Stromal cell of bone marrow (primary cell): ENCODE measurements around the gene CHCHD6.

Experiments
- DNase-seq: peaks from one replicate; pipeline ENCODE4 v3.0.0-alpha.2; 2012; ENCODE audit warnings: low read depth

Gene CHCHD6, protein sequence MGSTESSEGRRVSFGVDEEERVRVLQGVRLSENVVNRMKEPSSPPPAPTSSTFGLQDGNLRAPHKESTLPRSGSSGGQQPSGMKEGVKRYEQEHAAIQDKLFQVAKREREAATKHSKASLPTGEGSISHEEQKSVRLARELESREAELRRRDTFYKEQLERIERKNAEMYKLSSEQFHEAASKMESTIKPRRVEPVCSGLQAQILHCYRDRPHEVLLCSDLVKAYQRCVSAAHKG

DNA sequence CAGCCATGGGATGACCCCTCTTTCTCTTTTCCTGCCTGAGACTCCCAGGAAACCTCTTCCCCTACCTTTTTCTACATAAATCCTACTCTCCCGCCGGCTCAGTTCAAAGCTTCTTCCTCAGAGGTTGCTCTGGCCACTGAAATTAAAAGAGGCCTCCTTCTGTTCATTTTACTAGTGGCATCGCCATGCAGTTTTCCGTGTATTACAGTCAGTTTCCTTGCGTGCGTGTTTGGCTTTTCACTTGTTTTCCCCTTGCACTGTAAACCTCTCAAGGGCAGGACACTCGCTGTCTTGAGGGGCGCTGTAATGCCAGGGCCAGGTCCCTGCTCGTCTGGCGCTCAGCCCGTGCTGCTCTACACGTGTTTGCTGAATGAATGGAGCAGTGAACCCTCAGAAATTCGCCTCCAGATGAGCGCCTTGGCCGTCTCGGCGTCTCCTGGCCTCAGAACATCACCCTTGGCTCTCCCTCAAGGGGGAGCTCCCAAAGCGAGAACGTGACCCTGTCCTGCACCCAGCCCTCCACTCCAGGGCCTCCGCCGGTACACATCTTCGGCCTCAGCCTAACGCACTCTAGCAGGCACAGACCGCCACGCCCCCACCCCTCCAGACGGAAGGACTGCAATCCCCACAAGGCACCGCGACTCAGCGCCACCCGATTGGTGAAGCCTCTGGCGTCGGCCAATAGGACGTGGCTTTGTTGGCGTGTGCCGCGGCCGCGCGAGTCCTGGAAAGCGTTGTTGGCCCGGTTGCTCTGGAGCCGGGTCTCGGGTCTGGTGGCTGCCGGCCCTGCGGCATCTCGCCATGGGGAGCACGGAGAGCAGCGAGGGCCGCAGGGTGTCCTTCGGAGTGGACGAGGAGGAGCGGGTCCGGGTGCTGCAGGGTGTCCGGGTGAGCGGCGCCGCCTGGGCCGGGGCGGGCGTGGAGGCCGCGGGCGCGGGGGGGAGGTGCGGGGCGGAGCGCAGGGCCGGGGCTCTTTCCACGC, at the start of gene CHCHD6:
Gene CHCHD6, plus strand, starts transcription at position 729 of the 982 bp plus-strand sequence. Its CDS starts 73 bp downstream, at position 802.
- peak; percentile 85 for DNase-seq

DNA sequence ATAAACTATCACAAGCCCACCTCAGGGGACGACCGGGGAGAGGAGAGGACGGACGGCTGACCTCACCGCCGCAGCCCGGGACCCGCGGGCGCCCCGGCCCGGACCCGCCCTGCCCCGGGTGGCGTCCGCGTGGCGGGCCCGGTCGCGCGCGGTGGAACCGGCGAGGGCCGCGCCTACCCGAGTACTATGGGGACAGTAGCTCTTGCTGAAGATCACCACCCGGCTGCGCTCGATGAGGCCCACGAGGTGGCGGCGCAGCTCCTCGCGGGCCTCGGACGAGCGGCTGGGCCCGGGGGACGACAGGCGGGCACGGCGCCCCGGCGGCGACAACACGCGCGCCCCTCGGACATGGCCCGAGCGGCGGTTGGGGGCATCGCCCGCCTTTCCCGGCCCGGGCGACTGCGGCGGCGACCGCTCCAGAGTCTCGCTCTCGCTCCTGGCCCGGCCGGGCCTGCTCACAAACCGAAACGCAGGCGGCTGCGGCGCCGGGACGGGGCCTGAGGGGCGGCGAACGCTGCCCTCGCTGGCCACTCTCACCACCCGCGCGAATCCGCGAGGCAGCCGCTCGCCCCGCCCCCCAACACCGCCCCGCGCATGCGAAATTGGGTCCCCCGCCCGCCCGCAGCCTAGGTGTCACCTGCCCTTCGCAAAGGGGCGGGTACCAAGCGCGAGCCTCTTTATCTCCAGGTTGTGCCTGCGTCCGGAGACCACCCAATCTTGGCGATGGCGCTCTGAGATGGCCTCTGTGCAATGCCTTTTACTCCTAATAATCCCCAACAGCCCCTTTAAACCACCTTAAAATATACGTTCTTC, 49.3 kb upstream of the CHCHD6 start, which contains the start of gene TXNRD3:
Gene TXNRD3, minus strand, starts transcription at position 554 of the 813 bp plus-strand sequence.
- peak; percentile 48 for DNase-seq

- no peak for DNase-seq
Measured at GRCh38 chr3:126655887-126656286, 48.2 kb upstream of the CHCHD6 start.

DNA sequence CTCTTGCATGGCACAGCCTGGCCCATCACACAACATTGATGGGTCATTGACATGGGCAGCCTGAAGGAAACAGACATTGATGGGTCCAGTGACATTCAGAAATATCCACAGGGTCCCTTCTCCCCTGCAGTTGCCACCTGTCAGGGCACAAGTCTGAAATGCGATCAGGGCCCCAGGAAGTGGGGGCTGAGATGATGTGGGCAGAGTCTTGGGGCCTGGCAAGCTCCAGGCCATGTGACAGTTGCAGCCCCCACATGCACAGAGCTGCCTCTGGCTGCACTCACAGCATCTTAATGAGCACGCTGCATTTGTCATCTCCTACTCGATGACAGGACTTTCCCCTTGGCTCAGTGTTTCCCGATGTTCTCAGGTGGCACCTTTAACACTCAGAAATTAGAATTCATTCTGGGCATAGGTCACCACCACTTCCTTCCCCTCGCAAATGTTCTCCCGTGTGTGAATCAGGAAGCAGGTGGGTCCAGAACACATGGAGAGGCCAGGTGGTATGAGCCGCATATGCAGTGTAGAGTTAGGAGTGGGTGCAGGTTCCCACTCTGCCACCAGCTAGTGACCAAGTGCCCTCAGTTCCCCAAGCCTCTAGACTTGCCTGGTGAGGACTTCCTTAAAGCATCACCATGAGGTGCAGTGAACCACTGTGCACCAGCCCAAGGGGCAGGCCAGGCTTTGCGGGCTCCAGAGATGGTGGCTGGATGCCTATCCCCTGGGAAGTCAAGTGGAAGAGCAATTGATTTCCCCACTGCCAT, 47.5 kb upstream of the CHCHD6 start:
- no peak for DNase-seq

DNA sequence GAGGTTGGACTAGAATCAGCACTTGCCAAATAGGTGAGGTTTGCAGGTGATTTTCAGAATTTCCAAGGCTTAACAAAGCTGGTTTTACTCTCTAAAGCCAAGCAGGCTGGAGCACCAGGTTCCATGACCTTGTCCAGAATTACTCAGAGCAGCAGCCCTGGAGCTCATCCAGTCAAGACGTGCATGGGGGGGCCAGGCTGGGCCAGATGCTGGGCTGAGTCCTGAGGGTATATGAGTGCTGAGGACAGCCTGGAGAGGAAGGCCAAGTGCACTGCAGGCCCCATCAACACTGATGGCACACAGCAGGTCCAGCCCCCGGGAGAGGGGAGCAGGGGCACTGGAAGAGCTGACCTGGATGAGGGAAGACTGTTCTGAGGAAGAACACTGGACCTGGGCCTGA, 46.1 kb upstream of the CHCHD6 start:
- no peak for DNase-seq

DNA sequence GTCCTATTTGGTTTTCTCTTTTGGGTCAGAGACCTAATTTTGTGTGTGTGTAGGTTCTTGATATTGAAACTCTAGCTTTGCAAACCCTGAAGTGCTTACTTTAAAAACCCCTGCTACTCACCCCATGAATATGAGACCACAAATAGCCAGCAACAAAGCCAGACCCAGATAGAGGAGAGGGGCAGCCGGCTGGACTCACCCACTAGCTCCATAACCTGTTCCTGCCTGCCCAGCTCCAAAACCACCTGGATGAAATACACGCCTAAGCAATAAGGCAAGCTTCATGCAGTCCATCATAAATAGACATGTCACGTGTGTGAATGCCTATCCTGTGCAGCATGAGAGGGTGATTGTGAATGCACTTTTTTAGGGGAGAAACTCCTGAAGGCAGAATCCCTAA, 45.5 kb upstream of the CHCHD6 start:
- no peak for DNase-seq

- DNase-seq, result no peak
Measured at GRCh38 chr3:126659915-126660886, 43.8 kb upstream of the CHCHD6 start.

- DNase-seq, result no peak
Measured at GRCh38 chr3:126661532-126662364, 42.3 kb upstream of the CHCHD6 start.

GRCh38 chr3:126663257-126663656, 40.8 kb upstream of the CHCHD6 start:
- DNase-seq, result no peak

GRCh38 chr3:126663750-126664149, 40.3 kb upstream of the CHCHD6 start:
- DNase-seq, result no peak

- peak; percentile 65 for DNase-seq
Measured at GRCh38 chr3:126664591-126665214, 39.3 kb upstream of the CHCHD6 start.

- no peak for DNase-seq
Measured at GRCh38 chr3:126665221-126665936, 38.7 kb upstream of the CHCHD6 start.

DNA sequence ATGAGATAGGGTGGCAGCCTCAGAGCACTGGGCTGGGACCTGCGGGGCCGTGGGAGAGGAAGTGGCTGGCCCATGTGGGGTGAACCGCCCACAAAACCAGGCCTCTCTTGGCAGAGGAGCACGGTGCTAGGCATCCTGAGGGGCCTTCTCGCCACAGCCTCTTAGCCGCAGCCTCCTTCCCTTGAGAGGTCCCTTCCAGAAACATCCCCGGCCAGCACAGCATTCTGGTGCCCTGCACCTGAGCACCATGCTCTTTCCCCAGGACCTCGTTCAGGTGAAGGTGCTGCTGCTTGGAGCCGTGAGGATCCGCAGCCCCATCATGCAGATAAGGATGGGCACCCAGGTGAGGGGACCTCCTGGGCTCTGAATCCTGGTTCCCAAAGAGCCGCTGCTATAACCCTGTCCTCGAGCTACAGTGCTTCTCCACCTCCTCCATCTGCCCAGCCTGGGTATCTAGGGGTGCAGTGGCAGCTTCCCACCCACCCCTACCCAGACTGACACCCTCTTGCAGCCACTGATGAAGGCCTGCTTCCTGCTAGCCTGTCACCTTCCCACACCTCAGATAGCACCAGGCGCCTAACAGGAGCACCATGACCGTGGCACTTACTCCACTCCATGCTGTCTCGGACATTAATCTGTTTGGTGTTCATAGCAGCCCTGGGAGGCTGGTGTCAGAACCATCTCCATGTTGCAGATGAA, 37.9 kb upstream of the CHCHD6 start:
- DNase-seq, result no peak

DNA sequence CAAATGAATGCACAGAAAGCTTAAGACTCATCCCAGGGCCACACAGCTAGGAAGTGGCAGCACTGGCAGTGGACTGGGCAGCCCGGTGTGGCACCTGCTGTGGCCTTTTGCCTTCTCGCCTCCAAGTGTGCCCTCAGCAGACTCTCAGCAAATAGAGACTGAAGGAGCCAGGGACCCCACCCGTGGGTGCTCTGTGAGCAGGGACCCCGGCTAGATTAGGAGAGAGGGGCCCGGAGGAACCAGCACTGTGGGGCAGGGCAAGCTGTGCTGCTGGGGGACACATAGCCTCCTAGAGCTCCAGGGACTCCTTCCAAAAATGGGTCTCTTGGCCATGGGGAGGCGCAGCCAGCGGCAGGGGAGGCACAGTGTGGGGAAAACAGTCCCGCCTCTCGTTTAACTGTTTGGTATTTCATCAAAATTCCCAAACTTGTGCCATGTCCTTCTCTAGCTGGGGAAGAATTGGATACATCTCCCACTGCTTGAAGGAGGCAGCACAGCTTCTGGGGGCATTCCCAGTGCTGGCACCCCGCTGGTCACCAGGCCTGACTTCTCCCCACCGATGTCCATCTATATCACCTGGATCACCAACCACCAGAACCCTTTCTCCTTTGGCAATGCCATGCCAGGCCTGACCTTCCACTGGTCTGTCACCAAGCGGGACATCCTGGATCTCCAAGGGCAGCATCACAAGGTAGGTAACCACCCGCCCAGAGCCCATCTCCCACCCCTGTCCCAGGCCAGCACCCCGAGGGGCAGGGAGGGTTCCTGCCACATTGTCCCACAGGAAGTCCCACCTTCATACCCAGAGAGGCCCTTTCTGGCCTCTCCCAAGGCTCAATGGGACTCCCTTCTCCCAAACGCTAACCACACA, 37.1 kb upstream of the CHCHD6 start:
- no peak for DNase-seq

DNA sequence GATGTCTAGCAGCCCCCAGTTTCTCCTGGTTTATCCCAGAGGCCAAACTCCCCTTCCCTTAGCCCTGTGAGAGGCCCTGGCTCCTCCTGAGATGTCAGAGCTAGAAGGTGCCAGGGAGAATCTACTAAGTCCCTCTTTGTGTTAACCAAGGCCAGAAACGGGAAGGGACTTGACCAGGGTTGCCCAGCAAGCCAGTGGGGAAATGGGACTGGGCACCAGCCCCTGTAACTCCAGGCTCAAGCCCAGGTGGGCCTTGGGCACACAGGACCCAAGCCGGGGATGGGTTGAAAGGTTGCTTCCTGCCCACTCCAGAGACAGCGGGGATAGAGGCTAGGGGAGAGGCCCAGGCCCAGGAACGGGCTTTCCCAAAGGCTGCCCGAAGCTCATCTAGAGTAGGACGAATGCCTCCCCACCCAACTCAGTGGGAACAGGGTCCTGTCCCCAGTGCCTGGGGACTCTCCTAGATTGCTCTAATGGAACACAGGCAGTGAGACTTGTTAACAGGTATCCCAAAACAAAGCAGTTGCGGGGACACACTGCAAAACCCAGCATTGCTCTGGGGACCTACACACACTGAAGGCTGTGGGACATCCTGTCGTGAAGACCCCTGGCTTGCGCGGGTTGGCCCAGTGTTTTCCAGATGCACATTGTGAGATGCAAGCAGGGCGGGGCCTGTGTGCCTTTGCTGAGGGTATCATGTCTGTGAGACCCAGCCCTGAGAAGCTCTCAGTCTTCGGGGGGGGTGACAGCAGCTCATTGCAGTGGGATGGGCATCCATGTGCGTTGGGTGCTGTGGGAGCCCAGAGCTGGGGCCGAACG, 36.2 kb upstream of the CHCHD6 start:
- DNase-seq, result no peak
